K562 (cell line): ENCODE measurements around the gene CACNA2D3.

ENCODE experiments used
- CHD1 ChIP-seq: fragments of 200-600 bp; sonication (generic); IDR thresholded peaks from one replicate; pipeline ENCODE4 v1.6.1; 2012; ENCODE audit warnings: mild to moderate bottlenecking, moderate library complexity, low read length, inconsistent platforms
- FOXP1 ChIP-seq: sonication (generic); formaldehyde crosslinking; IDR thresholded peaks from 2 replicates; pipeline ENCODE4 v1.8.0; 2022; ENCODE audit warnings: mild to moderate bottlenecking, missing genetic modification reagents
- KAT7 ChIP-seq: sonication (generic); formaldehyde crosslinking; IDR thresholded peaks from 2 replicates; pipeline ENCODE4 v1.8.0; 2022; ENCODE audit warnings: missing genetic modification reagents, mild to moderate bottlenecking, borderline replicate concordance
- NRF1 ChIP-seq, 2 experiments: fragments of 450-650 bp; IDR thresholded peaks in 1 of 2; conservative IDR thresholded peaks in 1 of 2; 2 replicates each; pipeline ENCODE4 v1.6.1; 2014; ENCODE audit warnings: mild to moderate bottlenecking in 2 of 2
- POLR2A ChIP-seq: fragments of 450-650 bp; conservative IDR thresholded peaks from 2 replicates; pipeline ENCODE4 v1.6.1; 2016
- RAD21 ChIP-seq, 2 experiments: fragments of 250-450 bp in 1 of 2; fragments of 450-650 bp in 1 of 2; sonication (Bioruptor Pico) in 1 of 2; formaldehyde crosslinking in 1 of 2; IDR thresholded peaks in 1 of 2; conservative IDR thresholded peaks in 1 of 2; 2 replicates each; pipeline versions ENCODE4 v1.4.0 to v1.8.0; 2020 to 2022; ENCODE audit warnings: mild to moderate bottlenecking in 2 of 2, moderate library complexity in 1 of 2
- REST ChIP-seq, 2 experiments: fragments of 450-650 bp; formaldehyde crosslinking in 1 of 2; IDR thresholded peaks; 2 replicates each; pipeline versions ENCODE4 v1.4.0 to v1.6.1; 2014 to 2020; ENCODE audit warnings: mild to moderate bottlenecking in 2 of 2, borderline replicate concordance in 1 of 2, low read depth in 1 of 2
- ZBTB12 ChIP-seq: fragments of 250-450 bp; sonication (Bioruptor Pico); IDR thresholded peaks from 2 replicates; pipeline ENCODE4 v1.4.0; 2020
- ZNF133 ChIP-seq: fragments of 250-450 bp; sonication (Bioruptor Pico); IDR thresholded peaks from 2 replicates; pipeline ENCODE4 v1.4.0; 2020; ENCODE audit warnings: mild to moderate bottlenecking
- ZNF512 ChIP-seq: IDR thresholded peaks from 2 replicates; pipeline ENCODE4 v1.6.1; 2016; ENCODE audit warnings: missing genetic modification characterization, missing compliant biosample characterization
- ZNF57 ChIP-seq: fragments of 450-650 bp; formaldehyde crosslinking; IDR thresholded peaks from 2 replicates; pipeline ENCODE4 v1.4.0; 2020; ENCODE audit warnings: mild to moderate bottlenecking, moderate library complexity
- ZNF609 ChIP-seq: sonication (generic); formaldehyde crosslinking; IDR thresholded peaks from 2 replicates; pipeline ENCODE4 v1.8.1; 2023; ENCODE audit warnings: missing genetic modification reagents, mild to moderate bottlenecking, borderline replicate concordance

GRCh38 chr3:54134155-54134554 is 11.8 kb downstream of the CACNA2D3 start:
- TF ChIP-seq REST (IDR thresholded peaks at IDR 0.05; ENCODE audit: borderline replicate concordance) (no peak), REST (CRISPR knock-in tag; IDR thresholded peaks at IDR 0.05; ENCODE audit: low read depth) (no peak), POLR2A (no peak), NRF1 (conservative IDR thresholded peaks at IDR 0.05 in 1 of 2, IDR thresholded peaks at IDR 0.05 in 1 of 2) (no peak), ZNF512 (no peak), ZNF133 (no peak), CHD1 (no peak), ZNF609 (CRISPR knock-in tag) (no peak), RAD21 (CRISPR knock-in tag; conservative IDR thresholded peaks at IDR 0.05 in 1 of 2, IDR thresholded peaks at IDR 0.05 in 1 of 2) (no peak), ZBTB12 (CRISPR knock-in tag) (no peak), ZNF57 (CRISPR knock-in tag) (no peak), FOXP1 (no peak), KAT7 (no peak)
